HEK293 (cell line): ENCODE results near the gene HAO2.

Experiments
- CTCF ChIA-PET: fragments of 350-600 bp; formaldehyde crosslinking; extraction: SDS; loops from one replicate; lab custom pipeline; 2021; ENCODE audit warnings: antibody characterized with exemption; lab: Yijun Ruan, JAX
- POLR2A ChIA-PET: fragments of 300-600 bp; formaldehyde crosslinking; extraction: SDS; loops from one replicate; lab custom pipeline; 2020; ENCODE audit warnings: antibody characterized with exemption, inconsistent platforms; lab: Yijun Ruan, JAX
- H3K27ac ChIP-seq: fragments of 200-500 bp; sonication (Bioruptor generic); 2 replicates; pipeline ENCODE4 v1.5.1; 2014; ENCODE audit warnings: low read depth, low read length, control low read depth, inconsistent platforms; ENCODE audit errors: extremely low read depth
- H3K36me3 ChIP-seq, 2 experiments: fragments of 200-500 bp in 1 of 2; sonication (Bioruptor generic) in 1 of 2; 1 replicate in 1 of 2; 2 replicates in 1 of 2; pipeline ENCODE4 v1.5.1; 2014 to 2017; ENCODE audit warnings: inconsistent platforms in 2 of 2, low read length in 2 of 2; ENCODE audit not compliant: control insufficient read depth in 2 of 2, insufficient read depth in 1 of 2
- H3K4me1 ChIP-seq: fragments of 200-500 bp; sonication (Bioruptor generic); 2 replicates; pipeline ENCODE4 v1.5.1; 2014; ENCODE audit warnings: mild to moderate bottlenecking, low read length, inconsistent platforms; ENCODE audit not compliant: control insufficient read depth, insufficient read depth
- H3K4me3 ChIP-seq: 2 replicates; pipeline ENCODE4 v1.5.1; 2011; ENCODE audit warnings: low read depth, mild to moderate bottlenecking, control low read depth, low read length, moderate library complexity
- H3K9me3 ChIP-seq: fragments of 200-500 bp; sonication (Bioruptor generic); 2 replicates; pipeline ENCODE4 v1.5.1; 2014; ENCODE audit warnings: low read depth, low read length, inconsistent platforms; ENCODE audit not compliant: control insufficient read depth, insufficient read depth
- EGR2 ChIP-seq: fragments of 450-650 bp; formaldehyde crosslinking; IDR thresholded peaks from 2 replicates; pipeline ENCODE4 v1.5.1; 2016; ENCODE audit warnings: low read depth, missing biosample characterization, missing genetic modification characterization
- GLIS1 ChIP-seq: fragments of 450-650 bp; formaldehyde crosslinking; IDR thresholded peaks from 2 replicates; pipeline ENCODE4 v1.5.1; 2016; ENCODE audit warnings: missing biosample characterization, missing genetic modification characterization
- IKZF3 ChIP-seq: fragments of 450-650 bp; IDR thresholded peaks from 2 replicates; pipeline ENCODE4 v1.5.0; 2018; ENCODE audit warnings: missing biosample characterization, mild to moderate bottlenecking, missing genetic modification characterization, moderate library complexity
- INSM2 ChIP-seq: fragments of 450-650 bp; formaldehyde crosslinking; IDR thresholded peaks from 2 replicates; pipeline ENCODE4 v1.5.1; 2016; ENCODE audit warnings: missing biosample characterization, missing genetic modification characterization
- REPIN1 ChIP-seq: fragments of 450-650 bp; formaldehyde crosslinking; IDR thresholded peaks from 2 replicates; pipeline ENCODE4 v1.5.1; 2017; ENCODE audit warnings: missing biosample characterization, missing genetic modification characterization, low read depth
- SP3 ChIP-seq: fragments of 450-650 bp; formaldehyde crosslinking; IDR thresholded peaks from 2 replicates; pipeline ENCODE4 v1.5.1; 2016; ENCODE audit warnings: missing biosample characterization, missing genetic modification characterization
- ZBTB1 ChIP-seq: fragments of 450-650 bp; formaldehyde crosslinking; IDR thresholded peaks from 2 replicates; pipeline ENCODE4 v1.5.1; 2016; ENCODE audit warnings: missing biosample characterization, missing genetic modification characterization
- ZBTB7A ChIP-seq: fragments of 450-650 bp; formaldehyde crosslinking; IDR thresholded peaks from 2 replicates; pipeline ENCODE4 v1.5.1; 2016; ENCODE audit warnings: low read depth, missing biosample characterization, missing genetic modification characterization
- ZFP3 ChIP-seq: fragments of 450-650 bp; formaldehyde crosslinking; IDR thresholded peaks from 2 replicates; pipeline ENCODE4 v1.5.1; 2016; ENCODE audit warnings: low read depth, missing biosample characterization, missing genetic modification characterization
- ZNF140 ChIP-seq: fragments of 450-650 bp; formaldehyde crosslinking; IDR thresholded peaks from 2 replicates; pipeline ENCODE4 v1.5.1; 2016; ENCODE audit warnings: missing biosample characterization, missing genetic modification characterization
- ZNF146 ChIP-seq: fragments of 450-650 bp; formaldehyde crosslinking; IDR thresholded peaks from 2 replicates; pipeline ENCODE4 v1.5.1; 2016; ENCODE audit warnings: missing biosample characterization, missing genetic modification characterization
- ZNF223 ChIP-seq: fragments of 450-650 bp; formaldehyde crosslinking; IDR thresholded peaks from 2 replicates; pipeline ENCODE4 v1.5.1; 2016; ENCODE audit warnings: missing biosample characterization, missing genetic modification characterization
- ZNF302 ChIP-seq: fragments of 450-650 bp; formaldehyde crosslinking; IDR thresholded peaks from 2 replicates; pipeline ENCODE4 v1.5.1; 2016; ENCODE audit warnings: missing biosample characterization, missing genetic modification characterization, low read depth
- ZNF433 ChIP-seq: fragments of 450-650 bp; formaldehyde crosslinking; IDR thresholded peaks from 2 replicates; pipeline ENCODE4 v1.5.1; 2016; ENCODE audit warnings: missing biosample characterization, missing genetic modification characterization, low read depth
- ZNF529 ChIP-seq: fragments of 450-650 bp; formaldehyde crosslinking; IDR thresholded peaks from 2 replicates; pipeline ENCODE4 v1.5.1; 2017; ENCODE audit warnings: missing genetic modification characterization, missing biosample characterization; ENCODE audit not compliant: insufficient replicate concordance
- ZNF561 ChIP-seq: fragments of 450-650 bp; IDR thresholded peaks from 2 replicates; pipeline ENCODE4 v1.5.1; 2018; ENCODE audit warnings: missing biosample characterization, missing genetic modification characterization, borderline replicate concordance
- ZNF701 ChIP-seq: fragments of 450-650 bp; formaldehyde crosslinking; IDR thresholded peaks from 2 replicates; pipeline ENCODE4 v1.5.1; 2016; ENCODE audit warnings: missing biosample characterization, missing genetic modification characterization
- ZNF791 ChIP-seq: fragments of 450-650 bp; formaldehyde crosslinking; IDR thresholded peaks from 2 replicates; pipeline ENCODE4 v1.5.1; 2016; ENCODE audit warnings: missing biosample characterization, missing genetic modification characterization
- ZNF843 ChIP-seq: fragments of 450-650 bp; formaldehyde crosslinking; IDR thresholded peaks from 2 replicates; pipeline ENCODE4 v1.5.1; 2016; ENCODE audit warnings: missing biosample characterization, missing genetic modification characterization
- ZSCAN30 ChIP-seq: fragments of 450-650 bp; IDR thresholded peaks from 2 replicates; pipeline ENCODE4 v1.5.1; 2018; ENCODE audit warnings: missing biosample characterization, mild to moderate bottlenecking, missing genetic modification characterization, moderate library complexity

HAO2 gene

GRCh38 chr1:119323216-119323982 is 45.2 kb upstream of the HAO2 start:
- H3K36me3 ChIP-seq, result no peaks in the 10 kb centered on the region
- POLR2A ChIA-PET, result no interaction called here
- H3K27ac ChIP-seq, result no peak overlapping the region
- no peak for TF ChIP-seq ZNF701 (tag by site-specific recombination)
- TF ChIP-seq ZFP3 (tag by site-specific recombination), result 0 out of 2 replicates have a peak, but pooled peaks have one; percentile 14
- CTCF ChIA-PET, result interaction anchor here (0.7 to 1.0 kb wide), 2 partner anchors 11 to 15 kb away, joined by 3 read pairs; no protein-coding TSS in a partner anchor
- no peaks in the 10 kb centered on the region for H3K9me3 ChIP-seq
- H3K4me1 ChIP-seq, result peaks cover 8% of the 10 kb centered on the region
- no peak overlapping the region for H3K4me3 ChIP-seq

GRCh38 chr1:119324198-119324597 is 44.4 kb upstream of the HAO2 start:
- Histone ChIP-seq H3K4me3 (no peak overlapping the region), H3K9me3 (no peaks in the 10 kb centered on the region), H3K36me3 (no peaks in the 10 kb centered on the region), H3K4me1 (peaks cover 8% of the 10 kb centered on the region), H3K27ac (no peak overlapping the region)
- TF ChIP-seq ZNF843, result no peak
- TF ChIP-seq GLIS1, result peak; percentile 46
- POLR2A ChIA-PET, result no interaction called here
- CTCF ChIA-PET, result interaction anchor here (1.0 kb wide), 1 partner anchor 48 kb away, joined by 3 read pairs; no protein-coding TSS in a partner anchor

- H3K4me1 ChIP-seq, result peaks cover 24% of the 10 kb centered on the region
- POLR2A ChIA-PET, result no interaction called here
- H3K36me3 ChIP-seq, result no peaks in the 10 kb centered on the region
- no peak for TF ChIP-seq ZNF529 (tag by site-specific recombination)
- no peak for TF ChIP-seq ZNF561 (tag by site-specific recombination)
- TF ChIP-seq EGR2 (tag by site-specific recombination), result no peak
- TF ChIP-seq ZBTB7A, result no peak
- no peak for TF ChIP-seq IKZF3 (tag by site-specific recombination)
- no peak for TF ChIP-seq ZNF791 (tag by site-specific recombination)
- TF ChIP-seq ZNF223, result no peak
- no peak for TF ChIP-seq ZBTB1 (tag by site-specific recombination)
- TF ChIP-seq SP3, result no peak
- no peak for TF ChIP-seq ZNF433 (tag by site-specific recombination)
- no peak for TF ChIP-seq ZNF140 (tag by site-specific recombination)
- TF ChIP-seq ZNF302 (tag by site-specific recombination), result no peak
- no peak for TF ChIP-seq INSM2 (tag by site-specific recombination)
- TF ChIP-seq ZNF146 (tag by site-specific recombination), result no peak
- no peak for TF ChIP-seq ZNF843
- no peak for TF ChIP-seq REPIN1 (tag by site-specific recombination)
- TF ChIP-seq ZSCAN30 (tag by site-specific recombination), result no peak
- TF ChIP-seq, all 188 proteins: peak for 0
- Histone ChIP-seq H3K27ac (no peak overlapping the region), H3K4me3 (no peak overlapping the region), H3K9me3 (no peaks in the 10 kb centered on the region)
- CTCF ChIA-PET, result no interaction called here
Measured at GRCh38 chr1:119326251-119326650, 42.3 kb upstream of the HAO2 start.
